CD1c-positive myeloid dendritic cell (primary cell): Measurements from ENCODE around the gene MEI1.

ENCODE experiments used
- DNase-seq: peaks from one replicate; pipeline ENCODE4 v3.0.0-alpha.2; 2016; ENCODE audit errors: extremely low spot score

The MEI1 gene

DNA sequence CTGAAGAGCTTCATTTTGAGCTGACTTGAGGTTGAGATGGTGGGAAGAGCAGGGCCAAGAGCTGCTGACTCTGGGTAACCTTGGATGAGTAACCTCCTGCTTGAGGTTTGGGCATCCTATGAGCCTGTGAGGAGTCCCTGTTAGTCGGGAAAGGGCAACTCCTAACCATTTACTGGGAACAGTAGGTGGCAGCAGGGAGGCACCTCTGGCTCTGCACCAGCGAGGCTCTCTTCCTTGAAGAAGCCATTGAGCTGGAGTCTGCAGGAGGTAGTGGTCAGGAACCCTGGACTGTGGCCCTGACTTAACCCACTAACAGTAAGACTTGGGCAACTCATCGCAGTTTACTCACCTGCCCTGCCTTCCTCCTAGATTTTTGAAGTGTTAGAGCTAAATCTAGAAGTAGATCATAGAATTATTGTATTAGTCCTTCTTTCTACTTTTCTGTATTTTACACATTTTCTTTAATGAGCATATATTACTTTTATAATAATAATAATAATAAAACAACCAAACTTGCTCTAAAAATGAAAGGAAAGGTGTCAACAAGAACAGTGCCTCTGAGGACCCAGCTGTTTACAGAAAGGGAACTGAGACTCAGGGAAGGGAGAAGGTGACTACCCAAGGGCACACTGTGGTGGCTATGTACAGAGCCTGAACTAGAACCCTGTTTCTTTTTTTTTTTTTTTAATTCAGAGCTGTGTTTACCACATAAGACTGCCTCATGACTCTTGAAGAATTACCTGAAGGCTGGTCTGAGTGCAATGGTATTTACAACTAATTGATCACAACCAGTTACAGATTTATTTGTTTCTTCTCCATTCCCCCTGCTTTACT is 47.5 kb downstream of the MEI1 start:
- peak; percentile 77 for DNase-seq

DNA sequence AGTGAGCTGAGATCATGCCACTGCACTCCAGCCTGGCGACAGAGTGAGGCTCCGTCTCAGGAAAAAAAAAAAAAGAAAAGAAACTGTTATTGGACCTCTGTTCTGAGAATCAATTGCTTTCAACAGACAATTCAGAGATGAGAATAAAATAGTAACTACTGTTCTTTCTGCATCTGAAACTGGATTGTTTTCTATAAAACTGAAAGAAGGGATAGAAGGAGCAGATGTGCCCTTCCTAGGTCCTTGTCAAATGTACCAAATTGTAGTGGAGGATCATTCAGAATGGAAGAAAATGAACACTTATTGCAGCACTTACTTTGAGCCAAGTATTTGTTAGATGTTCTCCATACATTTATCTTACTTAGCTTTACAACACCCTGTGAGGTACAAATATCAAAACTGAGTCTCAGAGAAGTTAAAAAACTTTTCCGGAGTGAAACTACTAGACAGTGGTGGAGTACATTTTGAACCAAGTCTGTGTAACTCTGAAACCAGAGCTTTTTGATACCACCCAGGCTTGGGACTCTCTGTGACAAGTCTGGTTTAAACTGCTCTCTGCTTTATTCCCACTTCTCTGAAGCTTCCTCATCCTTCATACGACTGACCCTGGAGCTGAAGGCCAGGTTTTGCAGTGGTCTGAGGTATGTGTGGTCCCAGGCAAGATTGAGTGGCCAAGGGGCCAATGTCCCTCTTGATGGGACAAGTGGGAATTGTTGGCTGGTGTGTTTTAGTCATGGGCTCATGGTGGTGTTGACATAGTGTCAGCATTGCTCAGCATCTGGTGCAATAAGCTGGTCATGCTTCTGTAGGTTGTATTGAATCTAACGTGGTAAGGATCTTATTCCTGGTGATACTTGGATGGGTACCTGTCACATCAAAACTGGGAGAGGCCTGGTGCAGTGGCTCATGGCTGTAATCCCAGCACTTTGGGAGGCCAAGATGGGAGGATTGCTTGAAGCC is 53.0 kb downstream of the MEI1 start:
- DNase-seq = no peak

DNA sequence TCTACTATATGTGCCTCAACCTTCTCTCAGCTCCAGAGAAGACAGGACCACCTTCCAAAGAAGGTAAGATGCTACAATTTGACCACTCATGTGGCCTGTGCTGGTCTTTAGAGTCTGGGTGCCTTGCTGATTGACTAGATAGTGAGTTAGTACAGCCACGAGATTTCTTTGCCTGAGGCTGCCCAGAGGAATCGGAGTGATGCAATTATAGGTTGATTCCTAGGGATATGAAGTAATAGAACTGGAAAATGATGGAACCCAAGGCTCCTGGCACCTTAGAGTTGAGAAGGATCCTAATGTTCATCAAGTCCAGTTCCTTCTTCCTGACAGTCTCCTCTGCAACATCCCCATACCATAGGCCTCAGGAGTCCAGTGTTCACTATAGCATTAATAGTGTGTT is 54.7 kb downstream of the MEI1 start:
- DNase-seq = no peak

DNA sequence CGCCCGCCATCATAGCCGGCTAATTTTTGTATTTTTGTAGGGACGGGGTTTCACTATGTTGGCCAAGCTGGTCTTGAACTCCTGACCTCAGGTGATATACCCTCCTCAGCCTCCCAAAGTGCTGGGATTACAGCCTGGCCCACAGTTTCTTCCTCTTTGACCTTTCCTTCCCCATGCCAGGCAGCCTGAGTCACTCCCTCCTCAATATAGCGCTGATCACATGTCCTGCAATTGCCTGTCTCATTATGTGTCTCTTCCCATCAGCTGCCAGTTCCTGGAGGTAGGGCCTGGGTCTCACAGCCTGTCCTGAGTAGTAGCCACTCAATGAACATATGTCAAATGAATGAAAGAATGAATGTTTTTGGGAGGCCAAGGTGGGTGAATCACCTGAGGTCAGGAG is 58.2 kb downstream of the MEI1 start:
- DNase-seq = peak; percentile 21

DNA sequence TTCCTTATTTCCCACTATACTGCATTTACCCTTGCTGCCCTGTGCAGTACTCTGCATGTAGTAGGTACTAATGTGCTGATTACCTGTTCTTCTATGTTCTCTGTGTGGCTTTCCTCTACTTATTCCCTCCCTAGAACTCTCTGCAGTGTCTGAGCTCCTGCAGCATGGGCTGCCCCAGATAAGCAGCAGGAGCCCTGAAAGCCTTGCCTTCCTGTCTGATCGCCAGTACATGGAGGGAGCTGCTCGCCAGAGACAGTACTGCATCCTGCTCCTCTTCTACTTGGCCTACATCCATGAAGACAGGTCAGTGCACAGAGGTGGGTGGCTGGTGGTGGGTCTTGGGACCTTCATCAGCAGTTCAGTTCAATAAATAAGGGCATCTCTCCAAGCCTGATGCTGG is 58.9 kb downstream of the MEI1 start:
- no peak for DNase-seq

DNA sequence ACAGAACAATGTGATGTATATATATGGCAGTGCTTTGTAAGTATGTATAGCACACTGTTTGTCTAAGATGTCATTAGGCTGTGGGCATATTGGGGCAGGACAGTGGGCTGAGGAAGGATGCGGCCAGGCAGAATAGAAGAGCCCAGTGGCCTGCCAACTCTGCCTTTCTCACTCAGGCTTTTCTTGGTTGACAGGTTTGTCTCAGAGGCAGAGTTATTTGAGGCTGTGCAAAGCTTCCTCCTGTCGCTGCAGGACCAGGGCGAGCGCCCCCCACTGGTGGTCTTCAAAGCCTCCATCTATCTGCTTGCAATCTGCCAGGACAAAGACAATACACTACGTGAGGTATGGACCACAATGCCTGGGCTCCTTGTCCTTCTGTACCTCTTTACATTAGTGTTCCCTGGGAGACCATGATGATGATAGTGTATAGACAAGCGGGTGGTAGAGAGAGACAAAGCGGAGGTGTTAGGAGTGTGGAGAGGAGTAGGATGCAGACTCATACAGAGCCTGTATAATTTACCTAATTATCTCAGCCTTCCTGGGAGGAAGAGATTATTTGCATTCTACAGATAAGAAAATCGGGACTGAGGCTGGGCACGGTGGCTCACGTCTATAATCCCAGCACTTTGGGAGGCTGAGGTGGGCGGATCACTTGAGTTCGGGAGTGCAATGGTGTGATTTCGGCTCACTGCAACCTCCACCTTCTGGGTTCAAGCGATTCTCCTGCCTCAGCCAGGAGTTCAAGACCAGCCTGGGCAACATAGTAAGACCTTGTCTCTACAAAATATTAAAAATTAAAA is 63.9 kb downstream of the MEI1 start:
- peak; percentile 19 for DNase-seq

DNA sequence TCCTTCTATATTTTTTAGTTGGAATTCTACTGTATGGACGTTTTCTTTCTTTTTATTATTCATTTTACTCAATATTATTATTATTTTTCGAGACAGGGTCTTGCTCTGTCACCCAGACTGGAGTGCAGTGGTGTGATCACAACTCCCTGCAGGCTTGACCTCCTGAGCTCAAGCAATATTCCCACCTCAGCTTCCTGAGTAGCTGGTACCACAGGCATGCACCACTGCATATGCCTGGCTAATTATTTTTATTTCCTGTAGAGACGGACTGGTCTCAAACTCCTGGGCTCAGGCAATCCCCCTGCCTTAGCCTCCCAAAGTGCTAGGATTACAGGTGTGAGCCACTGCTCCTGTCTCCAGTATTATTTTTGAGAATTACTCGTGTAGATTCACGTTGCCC is 67.2 kb downstream of the MEI1 start:
- DNase-seq = no peak

DNA sequence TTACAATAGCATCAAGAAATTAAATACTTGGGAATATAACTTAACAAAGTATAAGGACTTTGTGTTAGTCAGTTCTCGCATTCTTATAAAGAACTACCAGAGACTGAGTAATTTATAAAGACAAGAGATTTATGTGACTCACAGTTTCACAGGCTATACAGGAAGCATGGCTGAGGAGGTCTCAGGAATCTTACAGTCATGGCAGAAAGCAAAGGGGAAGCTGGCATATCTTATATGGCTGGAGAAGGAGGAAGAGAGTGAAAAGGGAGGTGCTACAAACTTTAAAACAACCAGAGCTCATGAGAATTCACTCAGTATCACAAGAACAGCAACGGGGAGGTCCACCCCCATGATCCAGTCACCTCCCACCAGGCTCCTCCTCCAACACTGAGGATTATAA is 69.1 kb downstream of the MEI1 start:
- peak; percentile 87 for DNase-seq

DNA sequence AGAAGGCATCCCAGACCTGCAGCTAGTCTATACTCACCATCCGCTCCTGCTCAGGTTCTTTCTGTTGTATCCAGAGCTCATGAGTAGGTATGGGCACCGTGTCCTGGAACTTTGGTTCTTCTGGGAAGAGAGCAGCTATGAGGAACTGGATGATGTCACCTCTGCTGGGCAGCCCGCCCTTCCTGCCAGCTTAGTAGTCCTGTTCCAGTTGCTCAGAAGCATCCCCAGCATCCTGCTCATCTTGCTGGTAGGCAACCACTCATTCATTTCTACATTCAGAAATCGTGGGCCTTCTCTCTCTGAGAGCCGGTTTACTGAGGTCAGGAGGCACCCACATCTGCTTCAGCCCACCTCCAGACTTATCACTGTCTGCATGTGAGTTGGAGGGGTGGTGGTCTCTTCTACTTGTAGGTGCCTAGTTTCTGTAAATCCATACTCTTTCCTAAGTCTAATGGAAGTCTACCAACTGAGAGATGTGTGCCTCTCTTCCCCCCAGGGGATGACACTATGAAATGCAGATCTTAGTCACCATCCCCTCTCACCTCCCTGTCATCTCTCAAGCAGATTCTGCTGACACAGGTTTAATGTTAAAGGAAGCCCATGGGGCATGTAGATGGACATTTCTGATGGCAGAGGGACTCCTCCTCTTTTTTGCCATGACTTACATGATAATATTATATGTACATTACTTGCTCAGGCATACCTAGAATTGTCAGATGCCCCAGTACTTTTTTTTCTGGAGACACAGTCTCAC is 71.6 kb downstream of the MEI1 start:
- DNase-seq = peak; percentile 21

DNA sequence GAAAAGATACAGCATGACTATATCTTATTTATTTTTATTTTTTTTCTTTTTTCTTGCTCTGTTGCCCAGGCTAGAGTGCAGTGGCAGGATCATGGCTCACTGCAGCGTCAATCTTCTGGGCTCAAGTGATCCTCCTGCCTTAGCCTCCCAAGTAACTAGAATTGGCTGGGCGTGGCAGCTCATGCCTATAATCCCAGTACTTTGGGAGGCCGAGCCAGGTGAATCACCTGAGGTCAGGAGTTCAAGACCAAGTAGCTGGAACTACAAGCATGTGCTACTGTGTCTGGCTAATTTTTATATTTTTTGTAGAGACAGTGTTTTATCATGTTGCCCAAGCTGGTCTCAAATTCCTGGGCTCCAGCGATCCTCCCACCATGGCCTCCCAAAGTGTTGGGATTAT is 72.9 kb downstream of the MEI1 start:
- DNase-seq = no peak

DNA sequence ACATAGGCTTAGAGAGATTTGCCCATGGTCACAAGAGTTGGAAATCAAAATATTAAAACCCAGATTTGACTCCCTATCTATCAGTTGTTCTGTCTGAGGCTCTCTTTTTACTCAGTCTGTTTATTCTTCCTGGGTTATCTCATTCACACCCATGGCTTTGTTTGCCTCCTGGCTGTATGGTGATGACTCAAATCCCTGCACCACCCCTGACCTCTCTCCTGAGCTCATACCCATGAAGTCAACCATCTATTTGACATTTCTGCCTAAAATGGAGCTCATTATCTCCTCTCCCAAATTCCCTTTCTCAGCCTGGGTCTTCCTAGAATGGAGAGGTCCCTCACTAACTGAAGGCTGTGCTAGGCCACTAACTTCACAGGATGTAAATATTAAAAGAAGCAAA is 73.3 kb downstream of the MEI1 start:
- DNase-seq = no peak

DNA sequence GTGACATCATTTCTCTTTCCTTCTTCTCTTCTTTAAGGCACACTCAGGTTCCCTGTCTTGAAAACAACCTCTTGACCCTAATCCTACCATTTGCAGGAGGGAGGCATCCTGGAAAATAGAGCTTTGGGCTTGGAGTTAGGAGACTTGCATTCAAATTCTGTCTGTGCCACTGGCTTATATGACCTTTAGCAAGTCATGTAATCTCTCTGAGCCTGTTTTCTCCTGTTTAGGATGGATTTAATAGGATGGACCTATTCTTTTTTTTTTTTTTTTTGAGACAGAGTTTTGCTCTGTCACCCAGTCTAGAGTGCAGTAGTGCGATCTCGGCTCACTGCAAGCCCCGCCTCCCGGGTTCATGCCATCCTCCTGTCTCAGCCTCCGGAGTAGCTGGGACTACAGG is 76.0 kb downstream of the MEI1 start:
- no peak for DNase-seq

DNA sequence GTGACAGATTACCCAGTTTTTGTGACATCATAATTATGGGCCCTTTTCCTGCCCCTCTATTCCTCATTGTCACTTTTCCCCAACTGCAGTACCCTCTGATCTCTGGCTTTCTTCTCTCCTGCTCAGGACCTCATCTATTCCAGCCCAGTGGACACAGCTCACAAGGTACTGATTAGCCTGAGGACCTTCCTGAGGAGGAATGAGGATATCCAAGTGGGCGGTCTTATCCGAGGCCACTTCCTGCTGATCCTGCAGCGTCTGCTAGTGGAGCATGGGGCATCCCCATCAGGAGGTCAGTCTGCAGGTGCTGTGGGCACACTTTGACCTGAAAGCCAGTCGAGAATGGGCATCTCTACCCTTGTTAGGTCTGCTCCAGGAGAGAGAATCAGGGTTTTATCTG is 76.7 kb downstream of the MEI1 start:
- no peak for DNase-seq

DNA sequence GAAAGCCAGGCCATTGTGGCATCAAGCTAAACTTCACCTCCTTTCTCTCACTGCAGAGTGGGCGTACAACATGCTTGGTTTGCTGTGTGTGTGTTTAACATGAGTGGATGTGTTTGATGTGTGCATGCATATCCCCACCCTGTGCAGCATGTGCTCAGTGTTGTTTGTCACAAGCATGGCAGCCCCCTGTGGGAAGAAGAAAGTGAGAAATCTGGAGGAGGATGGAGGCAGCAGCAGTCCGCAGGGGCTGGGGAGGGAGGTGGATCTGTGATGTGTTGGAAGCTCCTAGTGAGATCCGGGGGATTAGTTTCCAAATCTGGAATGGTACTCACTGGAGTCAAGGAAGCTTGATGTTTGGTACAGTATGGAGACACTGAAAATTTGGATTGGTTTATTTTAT is 77.1 kb downstream of the MEI1 start:
- no peak for DNase-seq

DNA sequence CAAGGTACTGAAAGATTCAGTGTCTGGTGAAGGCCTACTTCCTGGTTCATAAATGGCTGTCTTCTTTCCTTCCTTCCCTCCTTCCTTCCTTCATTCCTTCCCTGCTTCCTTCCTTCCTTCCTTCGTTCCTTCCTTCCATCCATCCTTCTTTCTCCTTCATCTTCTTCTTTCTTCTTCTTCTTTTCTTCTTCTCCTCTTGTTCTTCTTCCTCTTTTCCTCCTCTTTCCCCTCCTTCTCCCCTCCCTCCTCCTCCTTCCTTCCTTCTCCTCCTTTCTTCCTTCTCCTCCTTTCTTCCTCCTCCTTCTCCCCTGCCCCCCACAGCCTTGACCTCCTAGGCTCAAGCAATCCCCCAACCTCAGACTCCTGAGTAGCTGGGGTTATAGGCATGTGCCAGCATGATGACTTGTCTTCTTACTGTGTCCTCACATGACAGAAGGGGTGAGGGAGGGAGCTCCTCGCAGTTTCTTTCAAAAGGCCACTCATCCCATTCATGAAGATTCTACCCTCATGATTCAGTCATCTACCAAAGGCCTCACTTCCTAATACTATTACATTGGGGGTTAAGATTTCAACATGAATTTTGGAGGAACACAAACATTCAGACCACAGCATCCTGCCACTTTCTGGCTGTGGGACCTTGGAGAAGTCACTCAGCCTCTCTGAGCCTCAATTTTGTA is 78.6 kb downstream of the MEI1 start:
- DNase-seq = peak; percentile 64

DNA sequence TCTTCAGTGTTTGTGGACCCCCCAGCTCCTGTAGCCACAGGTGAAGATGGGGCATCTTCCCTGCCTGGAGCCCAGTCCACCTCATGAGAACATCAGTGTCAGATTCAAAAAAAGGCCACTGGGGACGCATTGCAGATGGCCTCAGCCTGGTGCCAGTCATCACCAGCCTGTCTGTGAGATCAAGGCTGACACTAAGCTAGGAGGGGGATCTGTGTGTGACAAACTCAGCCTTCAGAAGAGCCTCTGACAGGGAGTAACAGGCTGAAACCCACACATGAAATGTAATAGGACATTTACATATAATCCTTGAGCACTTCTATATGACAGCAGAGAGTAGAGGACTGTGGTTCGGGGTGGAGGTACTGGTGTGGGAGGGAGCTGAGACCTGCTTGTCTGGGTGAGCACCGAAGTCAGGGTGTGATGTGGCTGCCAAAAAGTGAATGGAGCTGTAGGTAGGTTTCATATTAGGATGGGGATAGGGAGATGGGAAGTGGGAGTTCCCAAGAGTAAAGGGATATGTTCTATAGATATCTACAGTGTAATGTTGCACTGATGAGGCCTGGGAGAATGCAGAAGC is 80.7 kb downstream of the MEI1 start:
- no peak for DNase-seq

DNA sequence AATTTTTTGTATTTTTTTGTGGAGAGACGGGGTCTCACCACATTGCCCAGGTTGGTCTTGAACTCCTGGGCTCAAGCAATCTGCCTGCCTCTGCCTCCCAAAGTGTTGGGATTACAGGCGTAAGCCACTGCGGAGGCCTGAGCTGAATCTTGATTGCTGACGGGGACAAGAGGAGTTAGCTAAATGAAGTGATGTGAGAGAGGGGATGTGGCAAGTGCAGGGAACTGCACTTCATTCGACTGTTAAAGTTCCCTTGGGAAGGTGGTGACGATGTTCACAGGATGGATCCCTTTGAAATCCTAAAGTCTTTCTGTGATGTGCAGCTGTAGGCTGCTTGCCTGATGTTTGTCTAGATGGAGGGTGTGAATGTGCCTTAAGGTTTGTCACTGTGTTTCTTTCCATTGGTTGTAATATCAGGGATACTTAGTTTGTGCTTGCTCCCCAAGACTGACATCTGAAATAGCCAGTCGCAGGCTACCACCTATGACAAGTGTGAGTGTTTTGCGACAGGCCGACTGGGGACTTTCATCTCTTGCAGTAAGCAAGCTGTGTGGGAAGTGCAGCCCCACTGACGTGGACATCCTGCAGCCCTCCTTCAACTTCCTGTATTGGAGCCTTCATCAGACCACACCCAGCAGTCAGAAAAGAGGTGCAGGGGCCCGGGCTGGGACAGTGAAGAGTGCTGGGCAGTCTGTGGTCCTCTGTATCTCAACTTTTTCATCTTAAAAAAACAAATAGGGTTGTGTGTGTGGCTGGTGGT is 81.6 kb downstream of the MEI1 start:
- peak; percentile 93 for DNase-seq

DNA sequence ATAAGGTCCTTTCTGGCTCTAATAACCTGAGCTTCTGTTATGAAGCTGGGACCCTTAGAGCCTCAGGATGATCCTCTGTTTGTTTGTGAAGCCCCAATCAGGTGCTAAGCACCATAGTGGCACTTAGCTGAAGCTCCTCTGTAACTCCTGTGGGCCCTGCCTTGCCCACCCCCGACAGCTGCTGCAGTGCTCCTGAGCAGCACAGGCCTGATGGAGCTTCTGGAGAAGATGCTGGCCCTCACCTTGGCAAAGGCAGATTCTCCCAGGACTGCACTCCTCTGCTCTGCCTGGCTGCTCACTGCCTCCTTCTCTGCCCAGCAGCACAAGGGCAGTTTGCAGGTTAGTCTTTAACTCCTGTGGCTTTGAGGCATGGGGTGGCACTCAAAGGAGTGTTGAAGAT is 82.2 kb downstream of the MEI1 start:
- no peak for DNase-seq

DNA sequence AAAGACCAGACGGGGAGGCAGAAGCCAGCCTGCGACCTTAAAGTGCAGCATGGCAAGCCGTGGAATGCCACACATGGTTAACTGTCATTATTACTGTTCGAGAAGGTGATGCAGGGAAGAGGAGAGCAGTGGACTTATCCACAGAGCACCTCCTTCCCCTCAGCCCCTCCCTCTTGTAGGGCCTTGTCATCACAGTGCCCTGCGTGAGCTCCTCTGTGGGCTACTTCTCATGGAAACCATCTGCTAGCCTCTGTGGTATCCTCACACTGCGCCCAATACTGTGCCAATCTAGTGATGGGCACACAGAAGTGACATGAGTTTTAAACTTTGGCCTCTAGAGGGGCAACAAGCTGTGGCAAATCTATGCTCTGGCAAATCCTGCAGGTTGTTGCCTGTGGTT is 83.0 kb downstream of the MEI1 start:
- DNase-seq = no peak

DNA sequence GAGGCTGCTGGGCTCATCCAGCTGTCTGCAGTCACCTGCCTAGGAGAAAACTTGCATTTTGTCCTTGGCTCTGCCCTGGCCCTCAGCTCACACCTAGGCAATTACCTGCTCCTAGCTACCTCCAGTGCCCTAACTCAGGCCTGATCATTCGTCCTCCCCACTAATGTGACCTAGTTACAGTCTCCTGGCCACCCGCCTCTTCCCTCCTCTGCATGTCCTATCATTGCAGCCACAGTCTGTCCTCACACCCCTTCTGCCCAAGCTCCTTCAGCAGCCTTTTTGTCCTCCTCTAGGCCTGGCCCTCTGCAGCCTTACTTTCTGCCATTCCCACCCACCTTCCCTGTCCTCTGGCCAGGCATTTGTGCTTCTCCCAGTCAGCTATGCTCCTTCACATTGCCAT is 83.4 kb downstream of the MEI1 start:
- DNase-seq = no peak
